ENCODE measurements around the gene DOK4.
"Not testable (repeated sequence)": the region's sequence is repeated elsewhere in the genome, so short reads cannot be mapped to it uniquely, and the experiment has no call there.

DNA sequence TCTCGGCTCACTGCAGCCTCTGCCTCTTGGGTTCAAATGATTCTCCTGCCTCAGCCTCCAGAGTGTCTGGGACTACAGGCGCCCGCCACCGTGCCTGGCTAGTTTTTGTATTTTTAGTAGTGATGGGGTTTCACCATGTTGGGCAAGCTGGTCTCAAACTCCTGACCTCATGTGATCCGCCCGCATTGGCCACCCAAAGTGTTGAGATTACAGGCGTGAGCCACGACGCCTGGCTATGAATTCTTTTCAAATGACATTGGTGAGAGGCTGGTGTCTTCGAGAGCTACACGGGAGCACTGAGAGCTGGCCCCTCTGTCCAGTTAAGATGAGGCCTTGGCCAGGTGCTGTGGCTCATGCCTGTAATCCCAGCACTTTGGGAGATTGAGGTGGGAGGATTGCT lies 13.6 kb upstream of the DOK4 start:
- TF ChIP-seq YY1 (IDR thresholded peaks at IDR 0.05; ENCODE audit: insufficient read depth, insufficient read length); ZNF274 (IDR thresholded peaks at IDR 0.05; ENCODE audit: low read depth, low read length); SUZ12 (IDR thresholded peaks at IDR 0.05; ENCODE audit: extremely low read depth, insufficient read depth, insufficient read length): not testable (repeated sequence)

All from NT2/D1 (cell line).